ENCODE measurements around the gene CNBP. TPM values are rescaled to one million over a fixed set of nuclear protein-coding genes. Genes with fewer than 3 reads are reported as not detected.

The CNBP gene
- total and polyA plus RNA-seq, 2 of the 13 experiments (the other 11 are each of a cell fraction or from before 2014, with no cell fraction given), result 282 to 354 TPM

GRCh38 chr3:129183569-129184395 is at the start of gene CNBP (continued):
- 0 out of 2 replicates have a peak, but pooled peaks have one; percentile 61 for TF ChIP-seq SNAPC4 (CRISPR knock-in tag; IDR thresholded peaks at IDR 0.05)
- peak; percentile 95 for TF ChIP-seq ZNF20 (CRISPR knock-in tag; IDR thresholded peaks at IDR 0.05)
- TF ChIP-seq ZNF160 (CRISPR knock-in tag; IDR thresholded peaks at IDR 0.05), result no peak; the same call in 1 of the 2 replicates
- no peak; the same call in 1 of the 2 replicates for TF ChIP-seq ZNF788 (CRISPR knock-in tag; IDR thresholded peaks at IDR 0.05; ENCODE audit: borderline replicate concordance)
- TF ChIP-seq ZNF614 (CRISPR knock-in tag; IDR thresholded peaks at IDR 0.05; ENCODE audit: borderline replicate concordance), result peak; percentile 69; the same call in 1 of the 2 replicates
- peak; percentile 85 for TF ChIP-seq ZNF605 (CRISPR knock-in tag; IDR thresholded peaks at IDR 0.05)
- TF ChIP-seq MYNN (CRISPR knock-in tag; IDR thresholded peaks at IDR 0.05; ENCODE audit: low read depth), result peak; percentile 89; the same call in 1 of the 2 replicates
- no peak for TF ChIP-seq GTF3A (CRISPR knock-in tag; conservative IDR thresholded peaks at IDR 0.05)
- no peak for TF ChIP-seq MLLT10 (CRISPR knock-in tag; IDR thresholded peaks at IDR 0.05)
- peak; percentile 67 for TF ChIP-seq FOXK2 (IDR thresholded peaks at IDR 0.05)
- TF ChIP-seq TFDP1 (CRISPR knock-in tag; IDR thresholded peaks at IDR 0.05; ENCODE audit: borderline replicate concordance), result peak; percentile 79; the same call in 1 of the 2 replicates
- no peak; the same call in 1 of the 2 replicates for TF ChIP-seq ZNF567 (CRISPR knock-in tag; IDR thresholded peaks at IDR 0.05; ENCODE audit: borderline replicate concordance)
- TF ChIP-seq HNF1B (CRISPR knock-in tag; IDR thresholded peaks at IDR 0.05), result peak; percentile 23; the same call in 1 of the 2 replicates
- TF ChIP-seq ZNF652 (CRISPR knock-in tag; IDR thresholded peaks at IDR 0.05; ENCODE audit: borderline replicate concordance, low read depth), result no peak
- no peak for TF ChIP-seq HNRNPH1 (optimal IDR thresholded peaks at IDR 0.05; ENCODE audit: low read depth, low read length)
- no peak for TF ChIP-seq STAT5B (CRISPR knock-in tag; IDR thresholded peaks at IDR 0.05)
- TF ChIP-seq XRCC5 (optimal IDR thresholded peaks at IDR 0.05; ENCODE audit: low read length), result peak; percentile 54
- TF ChIP-seq ISL2 (CRISPR knock-in tag; IDR thresholded peaks at IDR 0.05), result no peak; the same call in none of the 2 replicates
- peak; percentile 70; the same call in 1 of the 2 replicates for TF ChIP-seq ZNF792 (CRISPR knock-in tag; IDR thresholded peaks at IDR 0.05)
- no peak for TF ChIP-seq ZNF30 (CRISPR knock-in tag; IDR thresholded peaks at IDR 0.05)

Measured in HepG2 (cell line).